Breast epithelium (tissue), 3 donors: ENCODE results near the gene CCL24.

Experiments used
- POLR2A ChIP-seq: fragments of 450-650 bp; IDR thresholded peaks from one replicate; pipeline ENCODE4 v1.6.1; 2016; ENCODE audit warnings: antibody characterized with exemption, mild to moderate bottlenecking, moderate library complexity
- TF ChIP-seq, protein P1 (sequence below), 3 donors: fragments of 450-650 bp; IDR thresholded peaks; one replicate each; pipeline ENCODE4 v1.5.1; 2016 to 2017; ENCODE audit warnings: antibody characterized with exemption in 3 of 3, mild to moderate bottlenecking in 3 of 3, moderate library complexity in 3 of 3

DNA sequence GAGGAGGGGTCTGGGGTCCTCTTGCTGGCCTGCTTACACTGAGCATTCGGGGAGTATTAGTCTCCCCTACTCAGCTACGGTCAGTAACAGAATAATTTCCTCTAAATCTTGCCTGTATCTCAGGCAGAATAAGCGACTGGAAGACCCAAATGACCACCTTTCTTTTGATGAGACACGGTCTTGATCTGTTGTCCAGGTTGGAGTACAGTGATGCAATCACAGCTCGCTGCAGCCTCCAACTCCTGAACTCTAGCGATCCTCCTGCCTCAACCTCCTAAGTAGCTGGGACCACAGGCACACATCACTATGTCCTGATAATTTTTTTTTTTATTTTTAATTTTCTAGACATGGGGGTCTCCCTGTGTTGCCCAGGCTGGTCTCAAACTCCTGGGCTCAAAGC lies 17.2 kb downstream of the CCL24 start:
- TF ChIP-seq, protein P1, sequence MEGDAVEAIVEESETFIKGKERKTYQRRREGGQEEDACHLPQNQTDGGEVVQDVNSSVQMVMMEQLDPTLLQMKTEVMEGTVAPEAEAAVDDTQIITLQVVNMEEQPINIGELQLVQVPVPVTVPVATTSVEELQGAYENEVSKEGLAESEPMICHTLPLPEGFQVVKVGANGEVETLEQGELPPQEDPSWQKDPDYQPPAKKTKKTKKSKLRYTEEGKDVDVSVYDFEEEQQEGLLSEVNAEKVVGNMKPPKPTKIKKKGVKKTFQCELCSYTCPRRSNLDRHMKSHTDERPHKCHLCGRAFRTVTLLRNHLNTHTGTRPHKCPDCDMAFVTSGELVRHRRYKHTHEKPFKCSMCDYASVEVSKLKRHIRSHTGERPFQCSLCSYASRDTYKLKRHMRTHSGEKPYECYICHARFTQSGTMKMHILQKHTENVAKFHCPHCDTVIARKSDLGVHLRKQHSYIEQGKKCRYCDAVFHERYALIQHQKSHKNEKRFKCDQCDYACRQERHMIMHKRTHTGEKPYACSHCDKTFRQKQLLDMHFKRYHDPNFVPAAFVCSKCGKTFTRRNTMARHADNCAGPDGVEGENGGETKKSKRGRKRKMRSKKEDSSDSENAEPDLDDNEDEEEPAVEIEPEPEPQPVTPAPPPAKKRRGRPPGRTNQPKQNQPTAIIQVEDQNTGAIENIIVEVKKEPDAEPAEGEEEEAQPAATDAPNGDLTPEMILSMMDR (IDR thresholded peaks at IDR 0.05), result no peak
- no peak for TF ChIP-seq POLR2A
